H9 (cell line): ENCODE data around the gene LACTB. TPM values are rescaled to one million over a fixed set of nuclear protein-coding genes. Genes with fewer than 3 reads are reported as not detected.

Experiments used
- DNase-seq: peaks from one replicate; pipeline ENCODE4 v3.0.0-alpha.2; 2017
- H2AFZ ChIP-seq: one replicate; pipeline ENCODE4 v1.6.1; 2013; ENCODE audit warnings: mild to moderate bottlenecking, low read length, control low read depth, moderate library complexity
- H2AK5ac ChIP-seq: 2 replicates; pipeline ENCODE4 v1.6.1; 2013; ENCODE audit warnings: low read length, control low read depth, mixed read lengths; ENCODE audit not compliant: insufficient read length
- H2BK120ac ChIP-seq: one replicate; pipeline ENCODE4 v1.6.1; 2013; ENCODE audit warnings: low read depth, mild to moderate bottlenecking, low read length, control low read depth, inconsistent platforms; ENCODE audit not compliant: poor library complexity, severe bottlenecking
- H2BK12ac ChIP-seq: 2 replicates; pipeline ENCODE4 v1.6.1; 2013; ENCODE audit warnings: low read length, control low read depth, mixed read lengths, low read depth; ENCODE audit not compliant: insufficient read length
- H2BK15ac ChIP-seq: 2 replicates; pipeline ENCODE4 v1.6.1; 2013; ENCODE audit warnings: low read depth, low read length, control low read depth
- H2BK20ac ChIP-seq: one replicate; pipeline ENCODE4 v1.6.1; 2013; ENCODE audit warnings: low read depth, mild to moderate bottlenecking, low read length, control low read depth, inconsistent platforms; ENCODE audit not compliant: poor library complexity, severe bottlenecking
- H2BK5ac ChIP-seq: 2 replicates; pipeline ENCODE4 v1.6.1; 2013; ENCODE audit warnings: low read length, control low read depth, mixed read lengths; ENCODE audit not compliant: insufficient read length
- H3K14ac ChIP-seq: 2 replicates; pipeline ENCODE4 v1.6.1; 2013; ENCODE audit warnings: low read length, control low read depth; ENCODE audit not compliant: insufficient read depth
- H3K18ac ChIP-seq: 2 replicates; pipeline ENCODE4 v1.6.1; 2013; ENCODE audit warnings: low read depth, mild to moderate bottlenecking, mixed read lengths, low read length, control low read depth; ENCODE audit not compliant: insufficient read length
- H3K23ac ChIP-seq: 2 replicates; pipeline ENCODE4 v1.6.1; 2013; ENCODE audit warnings: low read length, control low read depth, mixed read lengths, low read depth; ENCODE audit not compliant: insufficient read length
- H3K23me2 ChIP-seq: 2 replicates; pipeline ENCODE4 v1.6.1; 2013; ENCODE audit warnings: low read depth, mild to moderate bottlenecking, mixed read lengths, low read length, control low read depth; ENCODE audit not compliant: insufficient read length, poor library complexity, severe bottlenecking
- H3K27ac ChIP-seq: 2 replicates; pipeline ENCODE4 v1.5.1; 2013; ENCODE audit warnings: low read length, control low read depth, mixed read lengths, low read depth; ENCODE audit not compliant: insufficient read length
- H3K27me3 ChIP-seq: 2 replicates; pipeline ENCODE4 v1.6.1; 2013; ENCODE audit warnings: low read length, control low read depth, inconsistent platforms; ENCODE audit not compliant: insufficient read depth
- H3K4ac ChIP-seq: 2 replicates; pipeline ENCODE4 v1.6.1; 2013; ENCODE audit warnings: low read depth, mild to moderate bottlenecking, control low read depth, inconsistent platforms, low read length, moderate library complexity
- H3K4me1 ChIP-seq: 2 replicates; pipeline ENCODE4 v1.6.1; 2013; ENCODE audit warnings: low read length, control low read depth, inconsistent platforms; ENCODE audit not compliant: insufficient read depth
- H3K4me2 ChIP-seq: 2 replicates; pipeline ENCODE4 v1.6.1; 2013; ENCODE audit warnings: low read length, control low read depth, mixed read lengths; ENCODE audit not compliant: insufficient read length, insufficient read depth
- H3K56ac ChIP-seq: 2 replicates; pipeline ENCODE4 v1.6.1; 2013; ENCODE audit warnings: low read depth, mild to moderate bottlenecking, mixed read lengths, low read length, control low read depth; ENCODE audit not compliant: insufficient read length
- H3K79me1 ChIP-seq: 2 replicates; pipeline ENCODE4 v1.6.1; 2013; ENCODE audit warnings: low read depth, mild to moderate bottlenecking, moderate library complexity, low read length, control low read depth, inconsistent platforms; ENCODE audit not compliant: insufficient read depth, poor library complexity, severe bottlenecking
- H3K79me2 ChIP-seq: 2 replicates; pipeline ENCODE4 v1.6.1; 2013; ENCODE audit warnings: low read length, control low read depth, inconsistent platforms; ENCODE audit not compliant: insufficient read depth
- H3K9ac ChIP-seq: 2 replicates; pipeline ENCODE4 v1.6.1; 2013; ENCODE audit warnings: low read length, control low read depth, mixed read lengths; ENCODE audit not compliant: insufficient read length; ENCODE audit errors: extremely low read depth
- H3K9me3 ChIP-seq: one replicate; pipeline ENCODE4 v1.6.1; 2013; ENCODE audit warnings: low read depth, low read length, inconsistent platforms; ENCODE audit not compliant: control insufficient read depth
- H3T11ph ChIP-seq: one replicate; pipeline ENCODE4 v1.6.1; 2013; ENCODE audit warnings: mild to moderate bottlenecking, low read length, control low read depth, inconsistent platforms
- H4K20me1 ChIP-seq: one replicate; pipeline ENCODE4 v1.6.1; 2013; ENCODE audit not compliant: control insufficient read depth, insufficient read length, insufficient read depth
- H4K5ac ChIP-seq: 2 replicates; pipeline ENCODE4 v1.6.1; 2013; ENCODE audit warnings: low read depth, mild to moderate bottlenecking, mixed read lengths, low read length, control low read depth; ENCODE audit not compliant: insufficient read length
- H4K8ac ChIP-seq: replicated peaks from 2 replicates; pipeline ENCODE4 v1.6.1; 2013; ENCODE audit warnings: low read length, control low read depth, mixed read lengths, low read depth; ENCODE audit not compliant: insufficient read length
- H4K91ac ChIP-seq: 2 replicates; pipeline ENCODE4 v1.6.1; 2013; ENCODE audit warnings: low read depth, mild to moderate bottlenecking, moderate library complexity, mixed read lengths, low read length, control low read depth; ENCODE audit not compliant: insufficient read length
- H3K27ac Mint-ChIP-seq, 3 experiments: 2 replicates in 2 of 3; 3 replicates in 1 of 3; pipeline ENCODE4 v1.8.0; 2020 to 2021; ENCODE audit warnings: mixed read lengths in 3 of 3, mild to moderate bottlenecking in 1 of 3, moderate library complexity in 1 of 3
- H3K27me3 Mint-ChIP-seq: 2 replicates; pipeline ENCODE4 v1.8.0; 2021; ENCODE audit warnings: low read depth, mild to moderate bottlenecking, moderate library complexity, mixed read lengths
- H3K36me3 Mint-ChIP-seq, 3 experiments: 2 replicates in 2 of 3; 3 replicates in 1 of 3; pipeline ENCODE4 v1.8.0; 2020 to 2021; ENCODE audit warnings: low read depth in 3 of 3, mixed read lengths in 3 of 3; ENCODE audit not compliant: insufficient read depth in 1 of 3
- H3K4me1 Mint-ChIP-seq, 2 experiments: 2 replicates each; pipeline ENCODE4 v1.8.0; 2020; ENCODE audit warnings: mixed read lengths in 2 of 2
- H3K4me3 Mint-ChIP-seq, 2 experiments: 2 replicates in 1 of 2; 3 replicates in 1 of 2; pipeline ENCODE4 v1.8.0; 2020 to 2021; ENCODE audit warnings: mild to moderate bottlenecking in 2 of 2, mixed read lengths in 2 of 2, moderate library complexity in 1 of 2
- H3K9me3 Mint-ChIP-seq, 2 experiments: 2 replicates in 1 of 2; 3 replicates in 1 of 2; pipeline ENCODE4 v1.8.0; 2020; ENCODE audit warnings: mild to moderate bottlenecking in 2 of 2, mixed read lengths in 2 of 2, moderate library complexity in 1 of 2
- CTCF ChIP-seq: fragments of 200-600 bp; sonication (generic); conservative IDR thresholded peaks from 3 replicates; pipeline ENCODE4 v1.8.0; 2021; ENCODE audit warnings: antibody characterized with exemption, mild to moderate bottlenecking
- WGBS: extraction: QIAGEN DNeasy Blood & Tissue Kit; methylation state at CpG from one replicate; pipeline ENCODE4 v1.1.7; 2013; ENCODE audit warnings: missing lambda C conversion rate, low lambda C conversion rate, mixed read lengths; ENCODE audit not compliant: insufficient read length; ENCODE audit errors: extremely low coverage; 5-methylcytosine and 5-hydroxymethylcytosine counted together
- total RNA-seq: library from RNA; stranded (reverse); gene quantifications from 2 replicates; pipeline ENCODE4 v1.2.1, GENCODE V29; 2021

Gene LACTB
- total RNA-seq, 1 experiment from 2014 or later: 10.3 TPM

- Histone ChIP-seq H2AK5ac (no peak overlapping the region), H3K79me1 (no peaks in the 10 kb centered on the region), H3K9ac (no peak overlapping the region), H2BK20ac (no peak overlapping the region), H3K4me1 (no peaks in the 10 kb centered on the region), H4K91ac (no peak overlapping the region), H3K4me2 (no peak overlapping the region), H3K56ac (no peak overlapping the region), H3K27me3 (no peaks in the 10 kb centered on the region), H2BK120ac (no peak overlapping the region), H2BK5ac (no peak overlapping the region), H2BK12ac (no peak overlapping the region), H4K8ac (no peak overlapping the region), H3K27ac (no peak overlapping the region), H3K79me2 (no peaks in the 10 kb centered on the region), H3K18ac (no peak overlapping the region), H3K9me3 (no peaks in the 10 kb centered on the region), H2AFZ (no peak overlapping the region), H3K14ac (no peak overlapping the region), H3K23ac (no peak overlapping the region), H4K20me1 (no peaks in the 10 kb centered on the region), H3T11ph (no peak overlapping the region), H4K5ac (no peak overlapping the region), H2BK15ac (no peak overlapping the region), H3K23me2 (no peaks in the 10 kb centered on the region), H3K4ac (no peak overlapping the region)
- Mint-ChIP-seq H3K27ac (no peak overlapping the region), H3K27me3 (no peaks in the 10 kb centered on the region), H3K4me3 (no peak overlapping the region), H3K4me1 (peaks cover 8 to 10% of the 10 kb centered on the region in 2 experiments), H3K36me3 (peaks cover 0 to 46% (median 33%) of the 10 kb centered on the region in 3 experiments; a peak in 5 of 7 replicates), H3K9me3 (no peaks in the 10 kb centered on the region)
- no peak for DNase-seq
- no peak for TF ChIP-seq CTCF
- WGBS: no CpG with 5 or more reads among the region's 1 CpG
These were observed 30.0 kb downstream of the LACTB start for GRCh38 chr15:63151665-63152064.
